ENCODE measurements around the gene OASL. TPM values are rescaled to one million over a fixed set of nuclear protein-coding genes. Genes with fewer than 3 reads are reported as not detected.
A peak's percentile ranks its signal among the peaks of the same experiment; 100 is the strongest.

The OASL gene
- total and polyA plus RNA-seq, 10 of the 15 experiments (the other 5 are each of a cell fraction or from before 2014, with no cell fraction given) = 2.3 to 9.1 (median 2.7) TPM

DNA sequence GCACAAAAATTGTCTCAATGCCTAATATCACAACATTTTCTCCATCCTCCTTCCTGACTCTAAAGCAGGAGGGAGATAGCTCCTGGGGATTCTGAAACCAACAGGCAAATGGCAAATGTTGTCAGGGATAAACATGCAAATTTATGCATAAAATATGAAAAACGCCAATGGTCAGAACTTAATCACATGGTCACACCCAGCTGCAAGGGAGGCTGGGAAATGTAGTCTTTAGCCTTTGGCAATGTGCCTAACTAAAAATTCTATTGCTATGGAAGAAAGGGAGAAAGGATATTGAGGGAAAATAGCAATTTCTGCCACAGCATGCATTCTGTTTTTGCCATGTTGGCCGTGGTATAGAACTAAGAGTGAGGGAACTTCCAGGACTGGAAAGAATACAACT is 11.7 kb upstream of the OASL start:
- ChIA-PET CTCF (interaction anchor here (0.9 to 5.6 kb wide), 2 partner anchors 10 to 45 kb away, joined by 3 to 34 read pairs; no protein-coding TSS in a partner anchor), POLR2A (interaction anchor here (1.6 kb wide), 1 partner anchor 16 kb away, joined by 3 read pairs; no protein-coding TSS in a partner anchor), RAD21 (ENCODE audit: unreplicated experiment) (interaction anchor here (1.1 kb wide), 1 partner anchor 9 kb away, joined by 3 read pairs; no protein-coding TSS in a partner anchor), SMC1A (ENCODE audit: uncharacterized antibody, unreplicated experiment) (interaction anchor here (0.9 kb wide), 1 partner anchor 79 kb away, joined by 3 read pairs; no protein-coding TSS in a partner anchor)
- no peaks in the 10 kb centered on the region for H3K4me1 ChIP-seq (ENCODE audit: control insufficient read depth, insufficient read depth, low read length)
- H3K27ac ChIP-seq (ENCODE audit: control insufficient read depth, insufficient read depth) = no peak overlapping the region
- in situ Hi-C loops (cut with MboI) = no loop called here
- no peaks in the 10 kb centered on the region for H3K79me2 ChIP-seq (ENCODE audit: control insufficient read depth, insufficient read depth, low read length)
- H2AFZ ChIP-seq (ENCODE audit: control insufficient read depth, low read depth, low read length) = no peak overlapping the region
- no peak for DNase-seq (ENCODE audit: low read depth, low spot score)
- BruUV-seq (replicated peaks) = no TSS peak
- H3K9ac ChIP-seq (ENCODE audit: control insufficient read depth, insufficient read depth, low read length) = no peak overlapping the region
- peak; percentile 7 for FAIRE-seq
- H3K36me3 ChIP-seq (ENCODE audit: control insufficient read depth in 2 of 2, insufficient read depth in 2 of 2, low read length in 1 of 2) = no peaks in the 10 kb centered on the region
- H3K4me2 ChIP-seq (ENCODE audit: control insufficient read depth, insufficient read depth) = no peak overlapping the region
- H3K9me3 ChIP-seq (replicated peaks; ENCODE audit: control insufficient read depth, insufficient read depth, low read length) = no peaks in the 10 kb centered on the region
- H4K20me1 ChIP-seq (ENCODE audit: control insufficient read depth, insufficient read depth) = no peaks in the 10 kb centered on the region
- WGBS (ENCODE audit: insufficient coverage, insufficient replicate concordance, low lambda C conversion rate, missing lambda C conversion rate) = 35% methylated on average over 2 of the region's 2 CpGs
- H3K27me3 ChIP-seq (replicated peaks in 1 of 2; ENCODE audit: control insufficient read depth in 2 of 2, insufficient read depth in 2 of 2, low read length in 1 of 2) = no peaks in the 10 kb centered on the region
- H3K4me3 ChIP-seq = no peak overlapping the region
- no peak for ATAC-seq
- intact Hi-C loops (cut with micrococcal nuclease; ENCODE audit: unreplicated experiment) = no loop called here
- TF ChIP-seq, protein P1, sequence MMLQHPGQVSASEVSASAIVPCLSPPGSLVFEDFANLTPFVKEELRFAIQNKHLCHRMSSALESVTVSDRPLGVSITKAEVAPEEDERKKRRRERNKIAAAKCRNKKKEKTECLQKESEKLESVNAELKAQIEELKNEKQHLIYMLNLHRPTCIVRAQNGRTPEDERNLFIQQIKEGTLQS (IDR thresholded peaks at IDR 0.05; ENCODE audit: borderline replicate concordance, extremely low read depth, low read depth, low read length) = peak; percentile 29; the same call in 1 of the 2 replicates
- no peak for TF ChIP-seq NRF1 (conservative IDR thresholded peaks at IDR 0.05; ENCODE audit: low read depth, low read length)
- TF ChIP-seq, protein P2, sequence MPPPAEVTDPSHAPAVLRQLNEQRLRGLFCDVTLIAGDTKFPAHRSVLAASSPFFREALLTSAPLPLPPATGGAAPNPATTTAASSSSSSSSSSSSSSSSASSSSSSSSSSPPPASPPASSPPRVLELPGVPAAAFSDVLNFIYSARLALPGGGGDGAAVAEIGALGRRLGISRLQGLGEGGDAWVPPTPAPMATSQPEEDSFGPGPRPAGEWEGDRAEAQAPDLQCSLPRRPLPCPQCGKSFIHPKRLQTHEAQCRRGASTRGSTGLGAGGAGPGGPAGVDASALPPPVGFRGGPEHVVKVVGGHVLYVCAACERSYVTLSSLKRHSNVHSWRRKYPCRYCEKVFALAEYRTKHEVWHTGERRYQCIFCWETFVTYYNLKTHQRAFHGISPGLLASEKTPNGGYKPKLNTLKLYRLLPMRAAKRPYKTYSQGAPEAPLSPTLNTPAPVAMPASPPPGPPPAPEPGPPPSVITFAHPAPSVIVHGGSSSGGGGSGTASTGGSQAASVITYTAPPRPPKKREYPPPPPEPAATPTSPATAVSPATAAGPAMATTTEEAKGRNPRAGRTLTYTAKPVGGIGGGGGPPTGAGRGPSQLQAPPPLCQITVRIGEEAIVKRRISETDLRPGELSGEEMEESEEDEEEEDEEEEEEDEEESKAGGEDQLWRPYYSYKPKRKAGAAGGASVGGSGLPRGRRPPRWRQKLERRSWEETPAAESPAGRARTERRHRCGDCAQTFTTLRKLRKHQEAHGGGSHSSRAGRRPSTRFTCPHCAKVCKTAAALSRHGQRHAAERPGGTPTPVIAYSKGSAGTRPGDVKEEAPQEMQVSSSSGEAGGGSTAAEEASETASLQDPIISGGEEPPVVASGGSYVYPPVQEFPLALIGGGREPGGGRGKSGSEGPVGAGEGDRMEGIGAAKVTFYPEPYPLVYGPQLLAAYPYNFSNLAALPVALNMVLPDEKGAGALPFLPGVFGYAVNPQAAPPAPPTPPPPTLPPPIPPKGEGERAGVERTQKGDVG (CRISPR knock-in tag; IDR thresholded peaks at IDR 0.05) = no peak
- no peak for TF ChIP-seq ZNF24 (IDR thresholded peaks at IDR 0.05)
- no peak for TF ChIP-seq GABPA (IDR thresholded peaks at IDR 0.05; ENCODE audit: low read depth)
- TF ChIP-seq POU2F2 (IDR thresholded peaks at IDR 0.05; ENCODE audit: borderline replicate concordance, low read depth, low read length) = peak; percentile 63; the same call in 1 of the 3 replicates
- TF ChIP-seq TARDBP (IDR thresholded peaks at IDR 0.05; ENCODE audit: borderline replicate concordance) = no peak
- no peak for TF ChIP-seq MYB (IDR thresholded peaks at IDR 0.05; ENCODE audit: borderline replicate concordance, low read depth, low read length)
- TF ChIP-seq SIX5 (IDR thresholded peaks at IDR 0.05; ENCODE audit: low read depth, low read length, severe bottlenecking) = peak; percentile 72
- TF ChIP-seq BACH1 (IDR thresholded peaks at IDR 0.05; ENCODE audit: borderline replicate concordance) = no peak
- TF ChIP-seq HCFC1 (IDR thresholded peaks at IDR 0.05; ENCODE audit: low read length) = peak; percentile 67
- no peak for TF ChIP-seq NR2C2 (IDR thresholded peaks at IDR 0.05; ENCODE audit: borderline replicate concordance, control insufficient read depth, insufficient read length, low read depth)
- TF ChIP-seq EED (IDR thresholded peaks at IDR 0.05; ENCODE audit: low read depth) = no peak
- no peak for TF ChIP-seq CEBPB (IDR thresholded peaks at IDR 0.05; ENCODE audit: borderline replicate concordance in 1 of 2, low read depth in 2 of 2, low read length in 2 of 2)
- TF ChIP-seq, protein P3, sequence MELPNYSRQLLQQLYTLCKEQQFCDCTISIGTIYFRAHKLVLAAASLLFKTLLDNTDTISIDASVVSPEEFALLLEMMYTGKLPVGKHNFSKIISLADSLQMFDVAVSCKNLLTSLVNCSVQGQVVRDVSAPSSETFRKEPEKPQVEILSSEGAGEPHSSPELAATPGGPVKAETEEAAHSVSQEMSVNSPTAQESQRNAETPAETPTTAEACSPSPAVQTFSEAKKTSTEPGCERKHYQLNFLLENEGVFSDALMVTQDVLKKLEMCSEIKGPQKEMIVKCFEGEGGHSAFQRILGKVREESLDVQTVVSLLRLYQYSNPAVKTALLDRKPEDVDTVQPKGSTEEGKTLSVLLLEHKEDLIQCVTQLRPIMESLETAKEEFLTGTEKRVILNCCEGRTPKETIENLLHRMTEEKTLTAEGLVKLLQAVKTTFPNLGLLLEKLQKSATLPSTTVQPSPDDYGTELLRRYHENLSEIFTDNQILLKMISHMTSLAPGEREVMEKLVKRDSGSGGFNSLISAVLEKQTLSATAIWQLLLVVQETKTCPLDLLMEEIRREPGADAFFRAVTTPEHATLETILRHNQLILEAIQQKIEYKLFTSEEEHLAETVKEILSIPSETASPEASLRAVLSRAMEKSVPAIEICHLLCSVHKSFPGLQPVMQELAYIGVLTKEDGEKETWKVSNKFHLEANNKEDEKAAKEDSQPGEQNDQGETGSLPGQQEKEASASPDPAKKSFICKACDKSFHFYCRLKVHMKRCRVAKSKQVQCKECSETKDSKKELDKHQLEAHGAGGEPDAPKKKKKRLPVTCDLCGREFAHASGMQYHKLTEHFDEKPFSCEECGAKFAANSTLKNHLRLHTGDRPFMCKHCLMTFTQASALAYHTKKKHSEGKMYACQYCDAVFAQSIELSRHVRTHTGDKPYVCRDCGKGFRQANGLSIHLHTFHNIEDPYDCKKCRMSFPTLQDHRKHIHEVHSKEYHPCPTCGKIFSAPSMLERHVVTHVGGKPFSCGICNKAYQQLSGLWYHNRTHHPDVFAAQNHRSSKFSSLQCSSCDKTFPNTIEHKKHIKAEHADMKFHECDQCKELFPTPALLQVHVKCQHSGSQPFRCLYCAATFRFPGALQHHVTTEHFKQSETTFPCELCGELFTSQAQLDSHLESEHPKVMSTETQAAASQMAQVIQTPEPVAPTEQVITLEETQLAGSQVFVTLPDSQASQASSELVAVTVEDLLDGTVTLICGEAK (IDR thresholded peaks at IDR 0.05; ENCODE audit: borderline replicate concordance) = no peak

Data from GM12878 (cell line).